MM.1S (cell line): ENCODE measurements around the gene TBKBP1.

Experiments
- DNase-seq: peaks from one replicate; pipeline ENCODE4 v3.0.0-alpha.2; 2015
- H2AFZ ChIP-seq: fragments of 300-600 bp; sonication (generic); 2 replicates; pipeline ENCODE4 v1.6.0; 2016; ENCODE audit warnings: antibody characterized with exemption, low read length
- H3F3A ChIP-seq: fragments of 300-600 bp; sonication (generic); 2 replicates; pipeline ENCODE4 v1.6.1; 2016; ENCODE audit warnings: mild to moderate bottlenecking, antibody characterized with exemption, low read length, moderate library complexity, mixed read lengths; ENCODE audit not compliant: insufficient read depth
- H3K27ac ChIP-seq: fragments of 300-600 bp; sonication (generic); 2 replicates; pipeline ENCODE4 v1.5.1; 2016; ENCODE audit warnings: mild to moderate bottlenecking, low read length
- H3K27me3 ChIP-seq: fragments of 300-600 bp; sonication (generic); replicated peaks from 2 replicates; pipeline ENCODE4 v1.6.0; 2016; ENCODE audit warnings: low read length; ENCODE audit not compliant: insufficient read depth
- H3K36me3 ChIP-seq: fragments of 300-600 bp; sonication (generic); replicated peaks from 2 replicates; pipeline ENCODE4 v1.6.1; 2016; ENCODE audit warnings: mild to moderate bottlenecking, low read length, mixed read lengths; ENCODE audit not compliant: insufficient read depth
- H3K4me1 ChIP-seq: fragments of 300-600 bp; sonication (generic); 2 replicates; pipeline ENCODE4 v1.6.1; 2016; ENCODE audit warnings: low read length, mixed read lengths
- H3K4me2 ChIP-seq: fragments of 300-600 bp; sonication (generic); 2 replicates; pipeline ENCODE4 v1.6.0; 2016; ENCODE audit warnings: low read depth, low read length
- H3K4me3 ChIP-seq: fragments of 300-600 bp; sonication (generic); 2 replicates; pipeline ENCODE4 v1.5.1; 2016; ENCODE audit warnings: low read length, mixed read lengths
- H3K79me2 ChIP-seq: fragments of 300-600 bp; sonication (generic); 2 replicates; pipeline ENCODE4 v1.6.1; 2016; ENCODE audit warnings: mixed run types, low read length, mixed read lengths
- H3K9ac ChIP-seq: fragments of 300-600 bp; sonication (generic); 2 replicates; pipeline ENCODE4 v1.6.1; 2016; ENCODE audit warnings: low read length, mixed read lengths
- H3K9me2 ChIP-seq: fragments of 300-600 bp; sonication (generic); replicated peaks from 2 replicates; pipeline ENCODE4 v1.6.1; 2016; ENCODE audit warnings: mild to moderate bottlenecking, low read length, mixed read lengths; ENCODE audit not compliant: insufficient read depth
- H3K9me3 ChIP-seq: fragments of 300-600 bp; sonication (generic); replicated peaks from 2 replicates; pipeline ENCODE4 v1.6.1; 2016; ENCODE audit warnings: mild to moderate bottlenecking, low read length, mixed read lengths; ENCODE audit not compliant: insufficient read depth
- H4K20me1 ChIP-seq: fragments of 300-600 bp; sonication (generic); 2 replicates; pipeline ENCODE4 v1.6.1; 2016; ENCODE audit warnings: mild to moderate bottlenecking, low read length, moderate library complexity, mixed read lengths; ENCODE audit not compliant: insufficient read depth
- EZH2 ChIP-seq: fragments of 300-600 bp; sonication (generic); optimal IDR thresholded peaks from 2 replicates; pipeline ENCODE3; 2017; ENCODE audit warnings: low read depth, mild to moderate bottlenecking, antibody characterized with exemption, low read length, mixed read lengths
- EZH2phosphoT487 ChIP-seq: fragments of 300-600 bp; sonication (generic); IDR thresholded peaks from 2 replicates; pipeline ENCODE4 v1.6.1; 2018; ENCODE audit warnings: antibody characterized with exemption, low read length
- TF ChIP-seq, protein P1 (sequence below): fragments of 300-600 bp; sonication (generic); IDR thresholded peaks from 2 replicates; pipeline ENCODE4 v1.5.1; 2016; ENCODE audit warnings: antibody characterized with exemption, low read length, mixed read lengths

TBKBP1 gene

GRCh38 chr17:47745037-47745380, 51.0 kb downstream of the TBKBP1 start:
- Histone ChIP-seq H3K4me3 (no peak overlapping the region), H3K27me3 (peaks cover 31% of the 10 kb centered on the region), H3K27ac (no peak overlapping the region), H3K9me3 (no peaks in the 10 kb centered on the region), H3F3A (no peaks in the 10 kb centered on the region), H3K9ac (no peak overlapping the region), H3K4me2 (no peak overlapping the region), H3K4me1 (no peaks in the 10 kb centered on the region), H3K79me2 (no peaks in the 10 kb centered on the region), H3K36me3 (no peaks in the 10 kb centered on the region), H3K9me2 (no peaks in the 10 kb centered on the region), H4K20me1 (no peaks in the 10 kb centered on the region), H2AFZ (no peak overlapping the region)
- TF ChIP-seq, protein P1, sequence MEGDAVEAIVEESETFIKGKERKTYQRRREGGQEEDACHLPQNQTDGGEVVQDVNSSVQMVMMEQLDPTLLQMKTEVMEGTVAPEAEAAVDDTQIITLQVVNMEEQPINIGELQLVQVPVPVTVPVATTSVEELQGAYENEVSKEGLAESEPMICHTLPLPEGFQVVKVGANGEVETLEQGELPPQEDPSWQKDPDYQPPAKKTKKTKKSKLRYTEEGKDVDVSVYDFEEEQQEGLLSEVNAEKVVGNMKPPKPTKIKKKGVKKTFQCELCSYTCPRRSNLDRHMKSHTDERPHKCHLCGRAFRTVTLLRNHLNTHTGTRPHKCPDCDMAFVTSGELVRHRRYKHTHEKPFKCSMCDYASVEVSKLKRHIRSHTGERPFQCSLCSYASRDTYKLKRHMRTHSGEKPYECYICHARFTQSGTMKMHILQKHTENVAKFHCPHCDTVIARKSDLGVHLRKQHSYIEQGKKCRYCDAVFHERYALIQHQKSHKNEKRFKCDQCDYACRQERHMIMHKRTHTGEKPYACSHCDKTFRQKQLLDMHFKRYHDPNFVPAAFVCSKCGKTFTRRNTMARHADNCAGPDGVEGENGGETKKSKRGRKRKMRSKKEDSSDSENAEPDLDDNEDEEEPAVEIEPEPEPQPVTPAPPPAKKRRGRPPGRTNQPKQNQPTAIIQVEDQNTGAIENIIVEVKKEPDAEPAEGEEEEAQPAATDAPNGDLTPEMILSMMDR, result no peak
- no peak for TF ChIP-seq EZH2phosphoT487
- TF ChIP-seq EZH2, result no peak
- no peak for DNase-seq

- H3K4me2 ChIP-seq, result no peak overlapping the region
- H2AFZ ChIP-seq, result no peak overlapping the region
- no peak for DNase-seq
- H3F3A ChIP-seq, result no peaks in the 10 kb centered on the region
- no peaks in the 10 kb centered on the region for H3K9me2 ChIP-seq
- no peaks in the 10 kb centered on the region for H4K20me1 ChIP-seq
- no peaks in the 10 kb centered on the region for H3K9me3 ChIP-seq
- TF ChIP-seq, protein P1, result no peak
- TF ChIP-seq EZH2phosphoT487, result no peak
- TF ChIP-seq EZH2, result no peak
- H3K9ac ChIP-seq, result no peak overlapping the region
- no peaks in the 10 kb centered on the region for H3K4me1 ChIP-seq
- H3K27me3 ChIP-seq, result 0 out of 2 replicates have a peak, but pooled peaks cover 8% of the 10 kb centered on the region
- no peaks in the 10 kb centered on the region for H3K36me3 ChIP-seq
- H3K27ac ChIP-seq, result no peak overlapping the region
- no peak overlapping the region for H3K4me3 ChIP-seq
- no peaks in the 10 kb centered on the region for H3K79me2 ChIP-seq
These were observed 57.5 kb downstream of the TBKBP1 start for GRCh38 chr17:47751471-47751870.

- Histone ChIP-seq H3K4me3 (no peak overlapping the region), H3F3A (no peaks in the 10 kb centered on the region), H3K9me2 (no peaks in the 10 kb centered on the region), H4K20me1 (no peaks in the 10 kb centered on the region), H3K4me1 (no peaks in the 10 kb centered on the region), H3K9ac (no peak overlapping the region), H3K27ac (no peak overlapping the region), H3K36me3 (no peaks in the 10 kb centered on the region), H2AFZ (no peak overlapping the region), H3K4me2 (no peak overlapping the region), H3K79me2 (no peaks in the 10 kb centered on the region), H3K27me3 (peaks cover 29% of the 10 kb centered on the region; the same call in 1 of the 2 replicates), H3K9me3 (no peaks in the 10 kb centered on the region)
- no peak for TF ChIP-seq EZH2
- TF ChIP-seq, protein P1, result no peak
- no peak for TF ChIP-seq EZH2phosphoT487
- no peak for DNase-seq
These were observed 63.4 kb downstream of the TBKBP1 start for GRCh38 chr17:47757386-47757785.
